ENCODE data around the gene CBLL2.

- TF ChIP-seq CTCF (IDR thresholded peaks at IDR 0.05) = no peak
- no peak for TF ChIP-seq POLR2A (IDR thresholded peaks at IDR 0.05)
Measured at GRCh38 chrX:22296871-22297270, 24.2 kb downstream of the CBLL2 start.
